ENCODE results near the gene TRDMT1. TPM values are rescaled to one million over a fixed set of nuclear protein-coding genes. Genes with fewer than 3 reads are reported as not detected.

The TRDMT1 gene
- total RNA-seq, 4 donors from 2014 or later, result 3.7 to 9.7 (median 7.9) TPM

GRCh38 chr10:17196045-17196444, 5.4 kb downstream of the TRDMT1 start:
- intact Hi-C loops (cut with DNase I; ENCODE audit: low total_unique reads) (no loop called here), in situ Hi-C loops (cut with MboI; ENCODE audit: low pct_ligation_motif_present in 1 of 4, low pct_unique_long_range_greater_than_20kb in 1 of 4, low sequenced_read_pairs in 3 of 4) (no loop called here)
- TF ChIP-seq POLR2AphosphoS5 (IDR thresholded peaks at IDR 0.05) (no peak), POLR2A (IDR thresholded peaks at IDR 0.05) (no peak), EP300 (IDR thresholded peaks at IDR 0.05; ENCODE audit: low read depth) (no peak)
- DNase-seq, result no peak
- no peaks in the 10 kb centered on the region for H3K36me3 ChIP-seq
- no peaks in the 10 kb centered on the region for H3K9me3 ChIP-seq
- peaks cover 0 to 20% (median 6%) of the 10 kb centered on the region in 4 donors for H3K4me1 ChIP-seq
- no peak overlapping the region for H3K4me3 ChIP-seq
- no peak overlapping the region for H3K27ac ChIP-seq
- no peaks in the 10 kb centered on the region for H3K27me3 ChIP-seq
- WGBS, 2 donors (ENCODE audit: low coverage in 1 of 2), result 62 to 71% methylated on average over 2 of the region's 2 CpGs

- no peak for TF ChIP-seq POLR2AphosphoS5 (IDR thresholded peaks at IDR 0.05)
- no peak for TF ChIP-seq POLR2A (IDR thresholded peaks at IDR 0.05)
- no peak for TF ChIP-seq CTCF (IDR thresholded peaks at IDR 0.05)
- TF ChIP-seq EP300 (IDR thresholded peaks at IDR 0.05; ENCODE audit: low read depth), result no peak
- Histone ChIP-seq H3K4me1 (peaks cover 0 to 12% (median 5%) of the 10 kb centered on the region in 4 donors), H3K4me3 (no peak overlapping the region), H3K9me3 (no peaks in the 10 kb centered on the region), H3K27me3 (no peaks in the 10 kb centered on the region), H3K27ac (no peak overlapping the region), H3K36me3 (no peaks in the 10 kb centered on the region)
- in situ Hi-C loops (cut with MboI; ENCODE audit: low pct_ligation_motif_present in 1 of 4, low pct_unique_long_range_greater_than_20kb in 1 of 4, low sequenced_read_pairs in 3 of 4) (no loop called here), intact Hi-C loops (cut with DNase I; ENCODE audit: low total_unique reads) (no loop called here)
- no peak for DNase-seq
- 68 to 93% methylated on average over 3 to 5 of the region's 5 CpGs for WGBS, 2 donors (ENCODE audit: low coverage in 1 of 2)
These were observed 6.4 kb downstream of the TRDMT1 start for GRCh38 chr10:17195083-17195482.

GRCh38 chr10:17190602-17191001, 10.9 kb downstream of the TRDMT1 start:
- no peak overlapping the region for H3K27ac ChIP-seq
- in situ Hi-C loops (cut with MboI; ENCODE audit: low pct_ligation_motif_present in 1 of 4, low pct_unique_long_range_greater_than_20kb in 1 of 4, low sequenced_read_pairs in 3 of 4), result no loop called here

GRCh38 chr10:17188644-17189172, 12.8 kb downstream of the TRDMT1 start:
- H3K27ac ChIP-seq, result no peak overlapping the region
- no peaks in the 10 kb centered on the region for H3K27me3 ChIP-seq
- TF ChIP-seq POLR2A (IDR thresholded peaks at IDR 0.05) (no peak), EP300 (IDR thresholded peaks at IDR 0.05; ENCODE audit: low read depth) (no peak)
- 78 to 85% methylated on average over 3 of the region's 3 CpGs for WGBS, 2 donors (ENCODE audit: low coverage in 1 of 2)
- in situ Hi-C loops (cut with MboI; ENCODE audit: low pct_ligation_motif_present in 1 of 4, low pct_unique_long_range_greater_than_20kb in 1 of 4, low sequenced_read_pairs in 3 of 4) (no loop called here), intact Hi-C loops (cut with DNase I; ENCODE audit: low total_unique reads) (no loop called here)
- no peaks in the 10 kb centered on the region for H3K9me3 ChIP-seq
- no peaks in the 10 kb centered on the region for H3K4me1 ChIP-seq
- H3K4me3 ChIP-seq, result no peak overlapping the region
- H3K36me3 ChIP-seq, result no peaks in the 10 kb centered on the region
- no peak for DNase-seq

More at GRCh38 chr10:17190602-17191001, 10.9 kb downstream of the TRDMT1 start:
- H3K27me3 ChIP-seq, result no peaks in the 10 kb centered on the region
- no peaks in the 10 kb centered on the region for H3K36me3 ChIP-seq
- TF ChIP-seq EP300 (IDR thresholded peaks at IDR 0.05; ENCODE audit: low read depth), result no peak
- TF ChIP-seq CTCF (IDR thresholded peaks at IDR 0.05), result no peak
- no peak for TF ChIP-seq POLR2AphosphoS5 (IDR thresholded peaks at IDR 0.05)
- no peak for TF ChIP-seq POLR2A (IDR thresholded peaks at IDR 0.05)
- intact Hi-C loops (cut with DNase I; ENCODE audit: low total_unique reads), result no loop called here
- no peak overlapping the region for H3K4me3 ChIP-seq
- 72 to 75% methylated on average over 2 of the region's 2 CpGs for WGBS, 2 donors (ENCODE audit: low coverage in 1 of 2)
- H3K9me3 ChIP-seq, result no peaks in the 10 kb centered on the region
- no peak for DNase-seq
- no peaks in the 10 kb centered on the region for H3K4me1 ChIP-seq

- WGBS, 2 donors (ENCODE audit: low coverage in 1 of 2), result 94 to 97% methylated on average over 2 to 3 of the region's 3 CpGs
These were observed 15.6 kb downstream of the TRDMT1 start for GRCh38 chr10:17185873-17186272.

More at GRCh38 chr10:17185873-17186272, 15.6 kb downstream of the TRDMT1 start:
- Histone ChIP-seq H3K27ac (no peak overlapping the region), H3K9me3 (no peaks in the 10 kb centered on the region), H3K27me3 (no peaks in the 10 kb centered on the region), H3K4me3 (no peak overlapping the region), H3K4me1 (no peaks in the 10 kb centered on the region), H3K36me3 (no peaks in the 10 kb centered on the region)
- intact Hi-C loops (cut with DNase I; ENCODE audit: low total_unique reads) (no loop called here), in situ Hi-C loops (cut with MboI; ENCODE audit: low pct_ligation_motif_present in 1 of 4, low pct_unique_long_range_greater_than_20kb in 1 of 4, low sequenced_read_pairs in 3 of 4) (no loop called here)
- DNase-seq, result no peak
- TF ChIP-seq POLR2AphosphoS5 (IDR thresholded peaks at IDR 0.05) (no peak), CTCF (IDR thresholded peaks at IDR 0.05) (no peak), POLR2A (IDR thresholded peaks at IDR 0.05) (no peak), EP300 (IDR thresholded peaks at IDR 0.05; ENCODE audit: low read depth) (no peak)

All from transverse colon (tissue), 4 donors.